HEK293 (cell line): Measurements from ENCODE around the gene HDGF.

Experiments used
- BCL11A ChIP-seq: fragments of 450-650 bp; formaldehyde crosslinking; IDR thresholded peaks from 2 replicates; pipeline ENCODE4 v1.5.1; 2016; ENCODE audit warnings: low read depth, missing biosample characterization, missing genetic modification characterization
- FEZF1 ChIP-seq: fragments of 450-650 bp; formaldehyde crosslinking; IDR thresholded peaks from 2 replicates; pipeline ENCODE4 v1.5.1; 2016; ENCODE audit warnings: missing biosample characterization, missing genetic modification characterization
- HOXA7 ChIP-seq: sonication (generic); formaldehyde crosslinking; IDR thresholded peaks from 2 replicates; pipeline ENCODE4 v1.8.1; 2022; ENCODE audit warnings: missing genetic modification reagents, borderline replicate concordance
- MYNN ChIP-seq: fragments of 450-650 bp; formaldehyde crosslinking; IDR thresholded peaks from 2 replicates; pipeline ENCODE4 v1.5.1; 2016; ENCODE audit warnings: missing biosample characterization, missing genetic modification characterization, borderline replicate concordance
- SCRT2 ChIP-seq: fragments of 450-650 bp; formaldehyde crosslinking; IDR thresholded peaks from 2 replicates; pipeline ENCODE4 v1.5.1; 2016; ENCODE audit warnings: missing biosample characterization, missing genetic modification characterization
- ZBTB1 ChIP-seq: fragments of 450-650 bp; formaldehyde crosslinking; IDR thresholded peaks from 2 replicates; pipeline ENCODE4 v1.5.1; 2016; ENCODE audit warnings: missing biosample characterization, missing genetic modification characterization
- ZBTB48 ChIP-seq: fragments of 450-650 bp; formaldehyde crosslinking; IDR thresholded peaks from 2 replicates; pipeline ENCODE4 v1.5.1; 2016; ENCODE audit warnings: missing biosample characterization, missing genetic modification characterization
- ZNF248 ChIP-seq: fragments of 450-650 bp; formaldehyde crosslinking; IDR thresholded peaks from 2 replicates; pipeline ENCODE4 v1.5.1; 2017; ENCODE audit warnings: missing biosample characterization, missing genetic modification characterization
- ZNF302 ChIP-seq: fragments of 450-650 bp; formaldehyde crosslinking; IDR thresholded peaks from 2 replicates; pipeline ENCODE4 v1.5.1; 2016; ENCODE audit warnings: missing biosample characterization, missing genetic modification characterization, low read depth
- ZNF394 ChIP-seq: fragments of 450-650 bp; formaldehyde crosslinking; IDR thresholded peaks from 2 replicates; pipeline ENCODE4 v1.5.1; 2016; ENCODE audit warnings: missing biosample characterization, missing genetic modification characterization, mild to moderate bottlenecking, moderate library complexity, borderline replicate concordance
- TF ChIP-seq, protein P1 (sequence below): fragments of 450-650 bp; formaldehyde crosslinking; IDR thresholded peaks from 2 replicates; pipeline ENCODE4 v1.5.1; 2016; ENCODE audit warnings: missing biosample characterization, missing genetic modification characterization
- TF ChIP-seq, protein P2 (sequence below): fragments of 450-650 bp; formaldehyde crosslinking; conservative IDR thresholded peaks from 2 replicates; pipeline ENCODE4 v1.5.1; 2016; ENCODE audit warnings: low read depth, missing biosample characterization, missing genetic modification characterization
- TF ChIP-seq, protein P3 (sequence below): fragments of 450-650 bp; formaldehyde crosslinking; IDR thresholded peaks from 2 replicates; pipeline ENCODE4 v1.5.1; 2017; ENCODE audit warnings: missing biosample characterization, missing genetic modification characterization
- TF ChIP-seq, protein P4 (sequence below): fragments of 450-650 bp; formaldehyde crosslinking; IDR thresholded peaks from 2 replicates; pipeline ENCODE4 v1.5.1; 2016; ENCODE audit warnings: missing biosample characterization, missing genetic modification characterization
- TF ChIP-seq, protein P5 (sequence below): fragments of 450-650 bp; formaldehyde crosslinking; optimal IDR thresholded peaks from 2 replicates; pipeline ENCODE3; 2016; ENCODE audit warnings: missing biosample characterization, mild to moderate bottlenecking, missing genetic modification characterization
- TF ChIP-seq, protein P6 (sequence below): fragments of 450-650 bp; formaldehyde crosslinking; IDR thresholded peaks from 2 replicates; pipeline ENCODE4 v1.5.1; 2016; ENCODE audit warnings: missing biosample characterization, missing genetic modification characterization, low read depth

Gene HDGF

DNA sequence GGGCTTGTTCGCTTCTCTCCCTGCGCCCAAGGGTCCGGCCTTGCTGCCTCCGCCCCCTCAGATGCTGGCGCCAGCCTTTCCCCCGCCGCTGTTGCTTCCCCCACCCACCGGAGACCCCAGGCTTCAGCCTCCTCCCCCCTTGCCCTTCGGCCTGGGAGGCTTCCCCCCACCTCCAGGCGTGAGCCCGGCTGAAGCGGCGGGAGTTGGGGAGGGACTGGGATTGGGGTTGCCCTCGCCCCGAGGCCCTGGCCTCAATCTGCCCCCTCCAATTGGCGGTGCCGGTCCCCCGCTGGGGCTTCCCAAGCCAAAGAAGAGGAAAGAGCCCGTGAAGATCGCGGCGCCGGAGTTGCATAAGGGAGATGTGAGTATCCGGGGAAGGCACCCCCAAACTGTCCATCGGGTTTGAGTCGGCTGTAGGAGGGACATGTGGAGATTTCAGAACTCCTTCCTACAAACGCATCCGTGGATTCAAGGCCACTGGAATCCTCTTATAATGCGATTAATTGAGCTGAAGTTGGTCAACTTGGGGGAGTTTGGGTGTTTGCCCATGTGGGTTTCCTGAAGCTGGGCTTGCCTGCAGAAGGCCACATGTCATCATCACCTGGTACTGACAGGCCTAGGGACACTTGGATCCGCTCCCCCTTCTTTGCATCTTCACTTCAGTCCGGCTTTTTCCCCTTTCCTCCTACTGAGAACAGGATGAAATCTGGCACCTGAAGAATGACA is 16.6 kb upstream of the HDGF start (continued):
- TF ChIP-seq, protein P1, sequence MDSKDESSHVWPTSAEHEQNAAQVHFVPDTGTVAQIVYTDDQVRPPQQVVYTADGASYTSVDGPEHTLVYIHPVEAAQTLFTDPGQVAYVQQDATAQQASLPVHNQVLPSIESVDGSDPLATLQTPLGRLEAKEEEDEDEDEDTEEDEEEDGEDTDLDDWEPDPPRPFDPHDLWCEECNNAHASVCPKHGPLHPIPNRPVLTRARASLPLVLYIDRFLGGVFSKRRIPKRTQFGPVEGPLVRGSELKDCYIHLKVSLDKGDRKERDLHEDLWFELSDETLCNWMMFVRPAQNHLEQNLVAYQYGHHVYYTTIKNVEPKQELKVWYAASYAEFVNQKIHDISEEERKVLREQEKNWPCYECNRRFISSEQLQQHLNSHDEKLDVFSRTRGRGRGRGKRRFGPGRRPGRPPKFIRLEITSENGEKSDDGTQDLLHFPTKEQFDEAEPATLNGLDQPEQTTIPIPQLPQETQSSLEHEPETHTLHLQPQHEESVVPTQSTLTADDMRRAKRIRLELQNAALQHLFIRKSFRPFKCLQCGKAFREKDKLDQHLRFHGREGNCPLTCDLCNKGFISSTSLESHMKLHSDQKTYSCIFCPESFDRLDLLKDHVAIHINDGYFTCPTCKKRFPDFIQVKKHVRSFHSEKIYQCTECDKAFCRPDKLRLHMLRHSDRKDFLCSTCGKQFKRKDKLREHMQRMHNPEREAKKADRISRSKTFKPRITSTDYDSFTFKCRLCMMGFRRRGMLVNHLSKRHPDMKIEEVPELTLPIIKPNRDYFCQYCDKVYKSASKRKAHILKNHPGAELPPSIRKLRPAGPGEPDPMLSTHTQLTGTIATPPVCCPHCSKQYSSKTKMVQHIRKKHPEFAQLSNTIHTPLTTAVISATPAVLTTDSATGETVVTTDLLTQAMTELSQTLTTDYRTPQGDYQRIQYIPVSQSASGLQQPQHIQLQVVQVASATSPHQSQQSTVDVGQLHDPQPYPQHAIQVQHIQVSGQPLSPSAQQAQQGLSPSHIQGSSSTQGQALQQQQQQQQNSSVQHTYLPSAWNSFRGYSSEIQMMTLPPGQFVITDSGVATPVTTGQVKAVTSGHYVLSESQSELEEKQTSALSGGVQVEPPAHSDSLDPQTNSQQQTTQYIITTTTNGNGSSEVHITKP = peak; percentile 82
- TF ChIP-seq, protein P2, sequence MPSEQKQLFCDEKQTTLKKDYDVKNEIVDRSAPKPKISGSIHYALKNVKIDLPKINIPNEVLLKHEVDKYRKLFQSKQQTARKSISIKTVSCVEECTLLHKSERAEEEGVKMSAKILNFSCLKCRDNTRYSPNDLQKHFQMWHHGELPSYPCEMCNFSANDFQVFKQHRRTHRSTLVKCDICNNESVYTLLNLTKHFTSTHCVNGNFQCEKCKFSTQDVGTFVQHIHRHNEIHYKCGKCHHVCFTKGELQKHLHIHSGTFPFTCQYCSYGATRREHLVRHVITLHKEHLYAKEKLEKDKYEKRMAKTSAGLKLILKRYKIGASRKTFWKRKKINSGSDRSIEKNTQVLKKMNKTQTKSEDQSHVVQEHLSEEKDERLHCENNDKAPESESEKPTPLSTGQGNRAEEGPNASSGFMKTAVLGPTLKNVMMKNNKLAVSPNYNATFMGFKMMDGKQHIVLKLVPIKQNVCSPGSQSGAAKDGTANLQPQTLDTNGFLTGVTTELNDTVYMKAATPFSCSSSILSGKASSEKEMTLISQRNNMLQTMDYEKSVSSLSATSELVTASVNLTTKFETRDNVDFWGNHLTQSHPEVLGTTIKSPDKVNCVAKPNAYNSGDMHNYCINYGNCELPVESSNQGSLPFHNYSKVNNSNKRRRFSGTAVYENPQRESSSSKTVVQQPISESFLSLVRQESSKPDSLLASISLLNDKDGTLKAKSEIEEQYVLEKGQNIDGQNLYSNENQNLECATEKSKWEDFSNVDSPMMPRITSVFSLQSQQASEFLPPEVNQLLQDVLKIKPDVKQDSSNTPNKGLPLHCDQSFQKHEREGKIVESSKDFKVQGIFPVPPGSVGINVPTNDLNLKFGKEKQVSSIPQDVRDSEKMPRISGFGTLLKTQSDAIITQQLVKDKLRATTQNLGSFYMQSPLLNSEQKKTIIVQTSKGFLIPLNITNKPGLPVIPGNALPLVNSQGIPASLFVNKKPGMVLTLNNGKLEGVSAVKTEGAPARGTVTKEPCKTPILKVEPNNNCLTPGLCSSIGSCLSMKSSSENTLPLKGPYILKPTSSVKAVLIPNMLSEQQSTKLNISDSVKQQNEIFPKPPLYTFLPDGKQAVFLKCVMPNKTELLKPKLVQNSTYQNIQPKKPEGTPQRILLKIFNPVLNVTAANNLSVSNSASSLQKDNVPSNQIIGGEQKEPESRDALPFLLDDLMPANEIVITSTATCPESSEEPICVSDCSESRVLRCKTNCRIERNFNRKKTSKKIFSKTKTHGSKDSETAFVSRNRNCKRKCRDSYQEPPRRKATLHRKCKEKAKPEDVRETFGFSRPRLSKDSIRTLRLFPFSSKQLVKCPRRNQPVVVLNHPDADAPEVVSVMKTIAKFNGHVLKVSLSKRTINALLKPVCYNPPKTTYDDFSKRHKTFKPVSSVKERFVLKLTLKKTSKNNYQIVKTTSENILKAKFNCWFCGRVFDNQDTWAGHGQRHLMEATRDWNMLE = no peak
- TF ChIP-seq MYNN (tag by site-specific recombination) (no peak), ZNF248 (tag by site-specific recombination) (no peak), ZBTB1 (tag by site-specific recombination) (no peak), HOXA7 (CRISPR knock-in tag) (no peak), ZBTB48 (tag by site-specific recombination) (no peak), ZNF394 (tag by site-specific recombination) (no peak), SCRT2 (no peak), FEZF1 (no peak), ZNF302 (tag by site-specific recombination) (no peak), BCL11A (tag by site-specific recombination) (no peak)
- TF ChIP-seq, protein P3, sequence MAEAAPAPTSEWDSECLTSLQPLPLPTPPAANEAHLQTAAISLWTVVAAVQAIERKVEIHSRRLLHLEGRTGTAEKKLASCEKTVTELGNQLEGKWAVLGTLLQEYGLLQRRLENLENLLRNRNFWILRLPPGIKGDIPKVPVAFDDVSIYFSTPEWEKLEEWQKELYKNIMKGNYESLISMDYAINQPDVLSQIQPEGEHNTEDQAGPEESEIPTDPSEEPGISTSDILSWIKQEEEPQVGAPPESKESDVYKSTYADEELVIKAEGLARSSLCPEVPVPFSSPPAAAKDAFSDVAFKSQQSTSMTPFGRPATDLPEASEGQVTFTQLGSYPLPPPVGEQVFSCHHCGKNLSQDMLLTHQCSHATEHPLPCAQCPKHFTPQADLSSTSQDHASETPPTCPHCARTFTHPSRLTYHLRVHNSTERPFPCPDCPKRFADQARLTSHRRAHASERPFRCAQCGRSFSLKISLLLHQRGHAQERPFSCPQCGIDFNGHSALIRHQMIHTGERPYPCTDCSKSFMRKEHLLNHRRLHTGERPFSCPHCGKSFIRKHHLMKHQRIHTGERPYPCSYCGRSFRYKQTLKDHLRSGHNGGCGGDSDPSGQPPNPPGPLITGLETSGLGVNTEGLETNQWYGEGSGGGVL (tag by site-specific recombination) = peak; percentile 99
- TF ChIP-seq, protein P4, sequence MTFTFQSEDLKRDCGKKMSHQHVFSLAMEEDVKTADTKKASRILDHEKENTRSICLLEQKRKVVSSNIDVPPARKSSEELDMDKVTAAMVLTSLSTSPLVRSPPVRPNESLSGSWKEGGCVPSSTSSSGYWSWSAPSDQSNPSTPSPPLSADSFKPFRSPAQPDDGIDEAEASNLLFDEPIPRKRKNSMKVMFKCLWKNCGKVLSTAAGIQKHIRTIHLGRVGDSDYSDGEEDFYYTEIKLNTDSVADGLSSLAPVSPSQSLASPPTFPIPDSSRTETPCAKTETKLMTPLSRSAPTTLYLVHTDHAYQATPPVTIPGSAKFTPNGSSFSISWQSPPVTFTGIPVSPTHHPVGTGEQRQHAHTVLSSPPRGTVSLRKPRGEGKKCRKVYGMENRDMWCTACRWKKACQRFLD (tag by site-specific recombination) = no peak
- TF ChIP-seq, protein P5, sequence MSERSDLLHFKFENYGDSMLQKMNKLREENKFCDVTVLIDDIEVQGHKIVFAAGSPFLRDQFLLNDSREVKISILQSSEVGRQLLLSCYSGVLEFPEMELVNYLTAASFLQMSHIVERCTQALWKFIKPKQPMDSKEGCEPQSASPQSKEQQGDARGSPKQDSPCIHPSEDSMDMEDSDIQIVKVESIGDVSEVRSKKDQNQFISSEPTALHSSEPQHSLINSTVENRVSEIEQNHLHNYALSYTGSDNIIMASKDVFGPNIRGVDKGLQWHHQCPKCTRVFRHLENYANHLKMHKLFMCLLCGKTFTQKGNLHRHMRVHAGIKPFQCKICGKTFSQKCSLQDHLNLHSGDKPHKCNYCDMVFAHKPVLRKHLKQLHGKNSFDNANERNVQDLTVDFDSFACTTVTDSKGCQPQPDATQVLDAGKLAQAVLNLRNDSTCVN (tag by site-specific recombination) = no peak
- TF ChIP-seq, protein P6, sequence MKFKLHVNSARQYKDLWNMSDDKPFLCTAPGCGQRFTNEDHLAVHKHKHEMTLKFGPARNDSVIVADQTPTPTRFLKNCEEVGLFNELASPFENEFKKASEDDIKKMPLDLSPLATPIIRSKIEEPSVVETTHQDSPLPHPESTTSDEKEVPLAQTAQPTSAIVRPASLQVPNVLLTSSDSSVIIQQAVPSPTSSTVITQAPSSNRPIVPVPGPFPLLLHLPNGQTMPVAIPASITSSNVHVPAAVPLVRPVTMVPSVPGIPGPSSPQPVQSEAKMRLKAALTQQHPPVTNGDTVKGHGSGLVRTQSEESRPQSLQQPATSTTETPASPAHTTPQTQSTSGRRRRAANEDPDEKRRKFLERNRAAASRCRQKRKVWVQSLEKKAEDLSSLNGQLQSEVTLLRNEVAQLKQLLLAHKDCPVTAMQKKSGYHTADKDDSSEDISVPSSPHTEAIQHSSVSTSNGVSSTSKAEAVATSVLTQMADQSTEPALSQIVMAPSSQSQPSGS (tag by site-specific recombination) = no peak
